Eye (tissue), 1 donor: ENCODE results near the gene CD79A.
A peak's percentile ranks its signal among the peaks of the same experiment; 100 is the strongest.
"Not testable (repeated sequence)": the region's sequence is repeated elsewhere in the genome, so short reads cannot be mapped to it uniquely, and the experiment has no call there.

ENCODE experiments used
- DNase-seq: peaks from one replicate; pipeline ENCODE4 v3.0.0-alpha.2; 2015

The CD79A gene

GRCh38 chr19:41906916-41907680, 30.0 kb downstream of the CD79A start:
- DNase-seq = no peak

DNA sequence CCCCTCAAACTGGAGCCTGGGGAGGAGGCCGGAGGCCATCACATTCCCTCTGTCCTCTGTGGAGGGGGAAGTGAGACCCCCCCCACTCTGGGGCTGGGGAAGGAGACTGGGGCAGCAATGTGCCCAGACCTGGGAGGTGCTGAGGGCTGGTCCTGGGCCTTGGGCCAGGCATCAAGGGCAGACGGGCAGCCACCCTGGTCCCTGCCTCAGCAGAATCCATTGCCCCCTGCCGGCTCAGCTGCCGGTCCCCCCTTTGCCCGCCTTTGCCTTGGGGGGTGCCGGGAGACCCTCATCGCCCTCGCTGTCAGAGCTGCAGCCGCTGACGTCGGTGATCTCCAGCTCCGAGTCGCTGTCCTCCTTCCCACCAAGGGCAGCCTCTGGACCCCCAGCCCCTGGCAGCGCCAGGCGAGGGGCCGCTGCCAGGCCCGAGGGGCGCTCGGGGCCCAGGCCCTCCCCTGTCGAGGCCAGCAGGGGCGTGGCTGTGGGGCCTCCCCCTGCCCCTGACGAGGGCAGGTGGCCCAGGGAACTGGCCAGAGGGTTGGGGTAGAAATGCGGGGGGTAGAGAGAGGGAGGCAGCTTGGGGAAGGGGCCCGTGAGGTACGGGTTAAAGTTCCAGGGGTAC, 31.0 kb downstream of the CD79A start:
- DNase-seq = no peak

DNA sequence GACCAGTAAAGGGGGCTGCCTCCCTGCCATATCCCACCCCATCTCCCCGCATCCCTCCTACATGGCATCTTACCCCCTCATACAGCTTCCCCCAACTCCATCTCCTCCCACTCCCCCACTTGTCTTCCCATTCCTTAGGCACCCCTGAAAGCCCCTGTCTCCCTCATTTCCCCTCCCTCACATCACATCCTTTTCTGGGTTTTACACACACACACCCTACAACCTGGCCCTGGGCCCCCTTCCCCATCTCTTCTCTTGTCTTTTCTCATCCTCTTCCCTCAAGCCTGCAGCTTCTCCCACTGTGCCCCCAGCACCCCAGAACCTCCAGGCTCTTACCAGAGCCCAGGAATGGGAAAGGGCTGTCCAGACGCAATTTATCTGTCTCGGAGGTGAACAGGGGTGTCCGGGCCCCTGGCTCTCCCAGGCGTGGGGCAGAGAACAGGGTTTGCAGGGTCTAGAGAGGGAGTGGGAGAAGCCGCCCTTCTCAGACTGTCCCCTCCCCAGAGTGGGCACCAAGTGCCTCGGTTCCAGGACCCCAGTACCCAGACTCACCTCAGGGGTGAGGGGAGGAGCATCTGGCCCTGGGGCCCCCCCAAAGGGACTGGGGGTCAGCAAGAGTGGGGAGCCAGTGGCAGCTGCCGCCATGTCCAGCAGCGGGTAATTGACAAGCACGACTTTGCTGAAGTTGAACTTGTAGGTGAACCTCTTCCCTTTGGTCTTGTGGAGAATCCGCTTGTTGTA, 31.8 kb downstream of the CD79A start:
- DNase-seq = no peak

DNA sequence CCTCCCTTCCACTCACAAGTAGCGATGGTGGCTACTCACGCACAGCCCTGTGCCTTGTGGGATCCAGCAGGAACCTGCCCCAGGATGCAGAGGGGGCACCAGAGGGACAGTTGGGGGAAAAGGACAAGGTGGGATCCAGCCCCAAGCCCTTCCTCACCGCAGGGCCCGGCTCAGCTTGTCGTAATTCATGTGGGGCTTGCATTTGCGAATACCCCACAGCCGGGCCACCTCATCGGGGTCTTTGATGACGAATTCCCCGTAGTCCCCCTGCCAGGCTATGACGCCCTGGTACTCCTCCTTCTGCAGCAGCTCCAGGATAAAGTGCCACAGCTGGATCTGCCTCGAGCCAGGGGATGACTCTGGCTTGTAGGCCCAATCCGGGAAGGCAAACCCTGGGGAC, 32.6 kb downstream of the CD79A start:
- no peak for DNase-seq

DNA sequence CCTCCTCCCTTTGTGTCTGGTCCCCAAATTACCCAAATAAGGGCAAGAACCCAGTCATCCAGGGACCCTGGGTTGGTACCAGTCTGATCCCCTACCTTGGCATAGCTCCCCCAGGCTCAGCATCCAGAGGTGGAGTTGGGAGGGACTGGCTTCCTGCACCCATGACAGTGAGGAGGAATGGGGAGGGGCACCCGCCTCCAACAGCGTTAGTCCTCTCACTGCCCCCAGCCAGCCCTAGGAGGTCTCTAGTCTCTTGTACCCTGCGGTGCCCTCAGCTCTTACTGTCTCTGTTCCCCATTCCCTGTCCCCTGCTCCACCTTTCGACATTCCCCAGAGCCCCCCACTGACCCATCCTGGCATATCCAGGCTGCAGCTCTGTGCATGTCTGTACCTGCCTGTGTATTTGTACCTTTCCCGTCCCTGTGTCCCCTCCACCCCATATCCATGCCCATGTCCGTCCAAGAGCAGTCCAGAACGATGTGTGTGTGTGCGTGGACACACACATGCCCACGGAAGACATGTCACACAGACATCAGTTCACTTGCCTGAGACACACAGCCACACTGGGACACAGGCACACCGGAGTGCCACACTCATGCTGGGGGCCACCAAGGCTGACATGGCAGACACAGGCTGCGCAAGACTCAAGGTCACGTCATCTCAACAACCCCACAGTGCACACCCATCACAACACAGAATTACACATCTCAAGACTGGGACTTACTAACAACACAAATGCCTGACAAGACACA, 33.3 kb downstream of the CD79A start:
- peak; percentile 2 for DNase-seq

DNA sequence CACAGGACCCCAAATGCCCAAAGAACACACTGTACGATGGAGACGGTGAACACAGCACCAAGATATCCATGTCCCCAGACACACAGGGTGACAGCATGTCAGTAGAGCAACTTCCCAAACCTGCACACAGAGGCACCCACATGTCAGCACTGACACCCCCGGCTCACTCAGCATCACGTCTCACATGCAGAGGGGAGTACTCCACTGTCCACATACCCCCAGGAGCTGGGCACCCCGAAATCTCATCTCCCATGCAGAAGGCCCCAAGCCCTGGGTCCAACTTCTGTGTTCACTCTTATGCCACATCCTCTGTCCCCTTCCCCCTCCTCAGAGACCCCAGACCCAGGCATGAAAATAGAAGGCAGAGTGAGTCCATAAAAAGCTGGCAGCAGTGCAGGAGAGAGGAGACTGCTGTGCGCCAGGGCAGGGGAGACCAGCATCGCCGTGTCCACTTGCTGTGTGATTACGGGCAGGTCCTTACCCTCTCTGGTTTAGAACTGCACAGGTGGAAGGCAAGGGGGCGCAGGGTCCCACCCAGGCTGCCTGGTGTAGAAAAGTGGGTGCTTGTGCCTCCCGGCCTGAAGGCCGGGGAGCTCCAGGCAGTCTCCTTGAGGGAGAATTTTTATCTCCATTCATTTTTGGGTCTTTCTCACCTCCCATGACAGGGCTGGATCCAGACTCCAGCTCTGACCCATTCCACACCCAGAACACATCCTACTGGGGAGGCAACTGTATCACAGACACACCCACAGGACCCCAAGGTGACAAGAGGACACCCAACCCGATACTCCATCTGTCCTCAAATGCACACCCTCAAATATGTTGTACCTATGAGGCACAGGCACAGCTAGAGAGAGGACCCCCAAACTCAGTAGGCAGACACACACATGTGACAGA, 34.2 kb downstream of the CD79A start:
- DNase-seq = peak; percentile 2

GRCh38 chr19:41911889-41912731, 35.0 kb downstream of the CD79A start:
- DNase-seq = peak; percentile 19

DNA sequence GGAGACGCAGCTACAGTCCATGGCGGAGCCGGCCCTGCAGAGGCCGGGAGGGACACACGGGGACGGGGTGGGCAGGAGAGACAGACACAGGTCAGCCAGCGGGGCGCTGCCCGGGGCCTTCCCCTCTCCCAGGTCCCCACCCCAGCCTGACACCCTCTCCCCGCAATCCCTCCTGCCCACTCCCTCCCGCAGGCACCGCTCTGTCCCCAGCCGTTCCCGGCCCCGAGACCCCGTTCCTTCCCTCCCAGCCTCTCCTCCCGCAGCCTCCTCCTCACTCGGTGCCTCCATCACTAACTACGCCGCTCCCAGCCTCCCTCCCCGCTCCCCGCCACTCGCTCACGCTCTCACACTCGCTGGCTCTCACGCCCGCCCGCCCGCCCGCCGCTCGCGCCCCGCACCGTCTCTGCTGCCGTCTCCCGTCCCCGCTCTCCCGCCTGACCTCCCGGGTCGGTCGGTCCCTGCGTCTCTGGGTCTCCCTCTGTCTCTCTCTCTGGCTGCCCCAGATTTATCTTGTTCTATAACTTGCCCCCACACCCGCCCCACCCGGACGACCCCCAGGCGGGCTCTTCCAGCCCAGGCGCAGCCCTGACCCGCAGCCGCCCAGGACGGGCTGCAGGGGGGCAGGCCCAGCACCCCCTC, 35.9 kb downstream of the CD79A start:
- peak; percentile 44 for DNase-seq

DNA sequence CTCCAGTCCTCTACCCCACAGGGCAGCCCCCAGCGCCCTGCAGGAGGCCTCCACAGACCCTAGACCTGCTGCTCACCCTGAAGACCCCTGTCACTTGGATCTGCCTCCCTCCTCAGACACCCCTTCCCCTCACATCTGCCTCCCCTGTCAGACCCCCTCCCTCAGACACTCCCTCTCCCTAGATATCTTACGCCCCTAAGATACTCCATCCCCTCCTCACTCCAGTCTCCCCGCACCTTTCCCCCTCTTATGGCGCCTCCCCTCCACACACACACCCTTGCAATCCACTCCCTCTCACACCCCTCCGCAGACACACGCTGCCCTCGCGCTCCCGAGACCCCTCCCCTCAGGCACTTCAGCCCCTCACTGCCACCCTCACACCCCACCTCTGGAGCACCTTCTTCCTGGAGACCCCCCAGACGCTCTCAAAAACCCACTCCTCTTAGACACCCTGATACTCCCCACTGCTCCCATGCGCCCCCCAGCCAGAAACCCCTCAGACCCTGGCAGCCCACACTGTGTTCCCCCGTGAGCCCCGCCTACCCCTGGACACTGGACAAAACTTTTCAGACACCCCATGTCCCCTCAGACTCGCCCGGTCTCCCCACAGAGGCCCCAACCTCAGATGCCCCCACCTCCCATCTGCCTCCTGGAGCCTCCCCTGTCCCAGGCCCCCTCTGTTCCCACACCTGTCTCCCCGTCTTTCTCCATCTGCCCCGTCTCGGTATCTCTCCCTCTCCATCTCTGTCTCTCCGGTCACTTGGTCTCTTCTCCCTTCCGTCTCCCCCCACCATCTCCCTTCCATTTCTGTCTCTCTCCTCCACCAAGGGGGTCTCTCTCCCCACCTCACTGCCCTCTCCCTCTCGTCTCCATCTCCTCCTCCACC, 36.7 kb downstream of the CD79A start:
- peak; percentile 13 for DNase-seq

DNA sequence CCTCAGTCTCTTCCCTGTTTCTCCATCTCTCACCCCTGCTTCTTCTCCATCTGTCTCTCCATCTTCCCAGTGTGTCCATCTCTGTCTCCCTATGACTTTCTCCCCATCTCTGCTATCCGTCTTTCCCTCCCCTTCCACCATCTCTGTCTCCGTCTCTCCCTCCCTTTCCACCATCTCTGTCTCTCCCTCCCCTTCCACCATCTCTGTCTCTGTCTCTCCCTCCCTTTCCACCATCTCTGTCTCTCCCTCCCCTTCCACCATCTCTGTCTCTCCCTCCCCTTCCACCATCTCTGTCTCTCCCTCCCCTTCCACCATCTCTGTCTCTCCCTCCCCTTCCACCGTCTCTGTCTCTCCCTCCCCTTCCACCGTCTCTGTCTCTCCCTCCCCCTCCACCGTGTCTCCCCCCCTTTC, 37.4 kb downstream of the CD79A start:
- DNase-seq = not testable (repeated sequence)

DNA sequence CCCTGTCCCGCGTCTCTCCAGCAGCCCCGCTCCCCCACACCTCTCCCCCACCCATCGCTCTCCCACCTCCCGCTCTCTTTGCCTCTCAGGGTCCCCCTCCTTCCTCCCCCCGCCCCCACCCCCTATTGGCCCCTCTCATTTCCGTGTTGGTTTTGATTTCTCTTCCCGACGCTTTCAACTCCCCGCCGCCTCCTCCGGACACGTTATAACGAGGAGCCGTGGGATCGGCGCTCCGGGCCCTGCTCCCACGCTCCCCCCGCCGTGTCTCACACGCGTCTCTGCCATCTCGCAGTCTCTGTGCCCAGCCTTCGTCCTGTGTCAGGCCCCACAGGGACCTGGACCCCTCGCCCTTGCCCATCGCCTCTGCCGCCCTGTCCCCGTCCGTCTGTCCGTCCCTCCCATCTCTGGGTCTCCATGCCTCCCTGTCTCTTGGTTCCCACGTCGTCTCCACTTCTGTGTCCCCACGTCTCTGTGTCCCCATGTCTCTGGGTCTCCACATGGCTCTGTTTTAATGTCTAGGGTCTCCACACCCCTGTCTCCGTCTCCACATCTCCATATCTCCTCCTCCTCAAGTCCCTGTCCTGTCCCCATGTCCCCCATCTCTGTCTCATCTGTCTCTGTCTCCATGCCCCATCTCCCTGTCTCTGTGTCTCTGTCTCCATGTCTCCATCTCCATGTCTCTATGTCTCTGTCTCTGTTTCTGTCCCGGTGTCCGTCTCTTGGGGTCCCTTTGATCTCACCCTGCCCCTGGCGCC, 38.1 kb downstream of the CD79A start:
- DNase-seq = peak; percentile 10

DNA sequence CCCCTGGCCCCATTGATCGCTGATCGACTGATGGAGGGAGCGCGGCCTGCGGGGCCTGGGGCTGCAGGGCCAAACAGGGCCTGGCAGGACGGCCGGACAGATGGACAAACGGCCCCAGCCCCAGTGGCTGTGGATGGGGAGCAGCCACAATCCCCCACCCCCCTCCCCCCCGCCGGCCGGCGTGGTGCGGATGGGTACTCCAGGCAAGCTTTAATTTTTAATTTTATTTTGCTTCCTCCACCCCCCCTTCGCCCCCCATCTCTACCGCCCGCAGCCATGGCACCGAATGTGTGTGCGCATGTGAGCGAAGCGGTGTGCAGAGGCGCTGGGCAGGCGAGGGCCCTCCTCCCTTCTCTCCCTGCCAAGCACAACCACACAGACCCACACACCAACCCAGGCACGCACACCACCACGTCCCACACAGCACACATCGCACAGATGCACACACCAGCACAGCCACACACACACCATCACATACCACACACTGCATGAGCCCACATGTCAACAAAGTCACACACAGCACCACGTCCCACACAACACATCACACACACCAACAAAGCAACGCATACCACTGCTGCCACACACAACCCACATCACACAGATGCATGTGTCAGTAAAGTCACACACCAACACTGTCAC, 38.8 kb downstream of the CD79A start:
- DNase-seq = peak; percentile 3

GRCh38 chr19:41917676-41918075, 40.6 kb downstream of the CD79A start:
- DNase-seq = peak; percentile 4

DNA sequence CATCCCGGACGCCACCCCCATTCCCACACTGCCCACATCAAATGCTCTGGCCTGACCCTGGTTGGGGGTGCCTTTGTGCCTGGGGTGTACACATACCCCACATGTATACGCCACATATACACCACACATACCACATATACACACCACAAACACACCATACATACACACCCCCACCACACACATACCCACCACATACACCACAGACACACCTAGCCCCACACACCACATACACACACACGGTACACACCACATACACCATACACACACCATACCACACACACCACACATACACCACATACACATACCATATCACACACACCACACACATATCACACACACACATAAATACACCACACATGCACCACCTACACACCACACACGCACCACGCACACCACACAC, 41.0 kb downstream of the CD79A start:
- no peak for DNase-seq

- DNase-seq = no peak
These were observed 41.7 kb downstream of the CD79A start for GRCh38 chr19:41918653-41919244.

GRCh38 chr19:41919948-41920712, 43.1 kb downstream of the CD79A start:
- peak; percentile 6 for DNase-seq
